Fibroblast of lung (primary cell): ENCODE results near the gene NUDT13.

Experiments
- EZH2 ChIP-seq: IDR thresholded peaks from 2 replicates; pipeline ENCODE4 v1.5.1; 2012; ENCODE audit warnings: low read length, control low read depth, mild to moderate bottlenecking; ENCODE audit errors: missing control alignments
- TF ChIP-seq, protein P1 (sequence below), 2 donors: IDR thresholded peaks in 1 of 2; conservative IDR thresholded peaks in 1 of 2; 1 replicate in 1 of 2; 2 replicates in 1 of 2; pipeline ENCODE4 v1.5.1; 2011 to 2012; ENCODE audit warnings: low read length in 2 of 2, control low read depth in 1 of 2, inconsistent platforms in 1 of 2, low read depth in 1 of 2, mild to moderate bottlenecking in 1 of 2

DNA sequence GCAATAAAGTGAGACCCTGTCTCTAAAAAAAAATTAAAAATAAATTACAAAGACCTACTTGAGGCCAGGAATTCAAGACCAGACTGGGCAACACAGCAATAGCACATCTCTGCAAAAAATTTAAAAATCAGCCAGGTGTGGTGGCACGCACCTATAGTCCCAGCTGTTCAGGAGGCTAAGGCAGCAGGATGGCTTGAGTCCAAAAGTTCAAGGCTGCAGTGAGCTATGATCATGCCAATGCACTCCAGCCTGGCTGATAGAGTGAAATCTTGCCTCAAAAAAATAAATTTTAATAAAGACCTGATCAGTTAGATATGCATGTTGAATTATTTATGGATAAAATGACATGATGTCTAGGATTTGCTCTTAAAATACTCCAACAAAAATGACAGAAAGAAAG, 48.5 kb upstream of the NUDT13 start:
- TF ChIP-seq, protein P1, sequence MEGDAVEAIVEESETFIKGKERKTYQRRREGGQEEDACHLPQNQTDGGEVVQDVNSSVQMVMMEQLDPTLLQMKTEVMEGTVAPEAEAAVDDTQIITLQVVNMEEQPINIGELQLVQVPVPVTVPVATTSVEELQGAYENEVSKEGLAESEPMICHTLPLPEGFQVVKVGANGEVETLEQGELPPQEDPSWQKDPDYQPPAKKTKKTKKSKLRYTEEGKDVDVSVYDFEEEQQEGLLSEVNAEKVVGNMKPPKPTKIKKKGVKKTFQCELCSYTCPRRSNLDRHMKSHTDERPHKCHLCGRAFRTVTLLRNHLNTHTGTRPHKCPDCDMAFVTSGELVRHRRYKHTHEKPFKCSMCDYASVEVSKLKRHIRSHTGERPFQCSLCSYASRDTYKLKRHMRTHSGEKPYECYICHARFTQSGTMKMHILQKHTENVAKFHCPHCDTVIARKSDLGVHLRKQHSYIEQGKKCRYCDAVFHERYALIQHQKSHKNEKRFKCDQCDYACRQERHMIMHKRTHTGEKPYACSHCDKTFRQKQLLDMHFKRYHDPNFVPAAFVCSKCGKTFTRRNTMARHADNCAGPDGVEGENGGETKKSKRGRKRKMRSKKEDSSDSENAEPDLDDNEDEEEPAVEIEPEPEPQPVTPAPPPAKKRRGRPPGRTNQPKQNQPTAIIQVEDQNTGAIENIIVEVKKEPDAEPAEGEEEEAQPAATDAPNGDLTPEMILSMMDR (conservative IDR thresholded peaks at IDR 0.05 in 1 of 2, IDR thresholded peaks at IDR 0.05 in 1 of 2; ENCODE audit: low read depth in 1 of 2, low read length in 2 of 2), result no peak
- no peak for TF ChIP-seq EZH2
